ENCODE results near the gene HSPA4L. TPM values are rescaled to one million over a fixed set of nuclear protein-coding genes. Genes with fewer than 3 reads are reported as not detected.
A peak's percentile ranks its signal among the peaks of the same experiment; 100 is the strongest.

The HSPA4L gene
- total RNA-seq, 2 experiments from 2014 or later, result 3.8 to 4.8 TPM

DNA sequence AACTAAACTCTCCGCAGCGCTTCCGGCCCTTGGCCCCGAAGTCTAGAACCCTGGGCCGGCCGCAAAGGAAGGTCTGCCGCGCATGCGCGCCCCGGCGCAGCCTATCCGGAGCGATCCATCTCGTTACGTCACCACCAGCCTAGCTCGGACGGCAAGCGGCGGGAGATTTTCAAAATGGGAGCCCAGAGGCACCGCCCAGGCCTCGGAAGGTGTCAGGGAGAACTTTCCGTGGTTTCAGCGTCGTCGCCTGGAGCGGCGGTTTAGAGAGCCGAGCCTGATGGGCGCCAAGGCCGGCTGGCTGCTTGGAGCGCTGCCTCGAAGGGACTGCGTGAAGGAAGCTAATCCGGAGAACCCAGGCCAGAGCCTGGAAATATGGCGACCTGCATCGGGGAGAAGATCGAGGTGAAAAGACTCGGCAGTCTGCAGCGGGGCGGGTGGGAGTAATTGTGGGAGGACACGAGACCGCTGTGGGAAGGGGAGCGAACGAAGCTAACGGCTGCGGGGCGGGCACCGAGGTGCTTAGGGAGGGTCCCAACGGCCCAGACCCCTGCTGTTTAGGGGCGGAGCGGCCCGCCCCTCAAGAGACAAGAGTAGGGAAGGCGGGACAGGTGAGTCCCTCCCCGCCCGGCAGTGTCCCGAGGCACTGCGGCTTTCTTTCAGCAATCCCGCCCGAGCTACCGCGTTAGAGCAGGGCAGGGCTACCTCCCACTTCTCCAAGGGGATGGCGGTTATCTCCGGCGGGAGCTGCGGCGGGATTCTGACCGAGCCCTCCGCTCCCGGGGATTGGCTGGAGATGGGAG, 98.8 kb downstream of the HSPA4L start, which contains the start of gene PLK4:
PLK4 (plus strand) TSS at position 131 of the 800 bp plus-strand sequence; CDS start at position 373, 242 bp downstream.
- peak within 1 kb of the TSS; percentile 98 for H3K27ac Mint-ChIP-seq
- H3K36me3 Mint-ChIP-seq, result peaks cover 27% of the 10 kb centered on the region
- peak within 1 kb of the TSS; percentile 89 for H3K4me3 Mint-ChIP-seq
- peak; percentile 96 for DNase-seq
- H3K27me3 Mint-ChIP-seq, result peaks cover 3% of the 10 kb centered on the region
- peaks cover 14% of the 10 kb centered on the region for H3K4me1 Mint-ChIP-seq
- H3K9me3 Mint-ChIP-seq, result no peaks in the 10 kb centered on the region

DNA sequence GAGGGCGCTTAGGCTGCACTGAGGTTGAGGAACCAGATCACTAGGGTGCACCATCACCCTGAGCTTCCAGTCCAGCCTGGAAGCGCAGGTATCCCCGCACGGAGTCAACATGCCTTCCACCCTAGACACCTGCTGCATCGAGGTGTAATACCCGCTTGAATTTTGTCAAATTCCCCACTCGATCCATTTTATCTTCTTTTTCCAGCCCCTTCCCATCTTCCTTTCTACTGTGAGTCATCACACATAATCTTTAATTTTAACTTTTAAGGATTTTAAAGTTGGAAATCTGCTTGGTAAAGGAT, 99.4 kb downstream of the HSPA4L start:
- peak overlapping the region; percentile 89 for H3K4me3 Mint-ChIP-seq
- H3K27ac Mint-ChIP-seq, result peak overlapping the region; percentile 98
- H3K4me1 Mint-ChIP-seq, result peaks cover 14% of the 10 kb centered on the region
- DNase-seq, result no peak
- H3K9me3 Mint-ChIP-seq, result no peaks in the 10 kb centered on the region
- peaks cover 3% of the 10 kb centered on the region for H3K27me3 Mint-ChIP-seq
- peaks cover 30% of the 10 kb centered on the region for H3K36me3 Mint-ChIP-seq

DNA sequence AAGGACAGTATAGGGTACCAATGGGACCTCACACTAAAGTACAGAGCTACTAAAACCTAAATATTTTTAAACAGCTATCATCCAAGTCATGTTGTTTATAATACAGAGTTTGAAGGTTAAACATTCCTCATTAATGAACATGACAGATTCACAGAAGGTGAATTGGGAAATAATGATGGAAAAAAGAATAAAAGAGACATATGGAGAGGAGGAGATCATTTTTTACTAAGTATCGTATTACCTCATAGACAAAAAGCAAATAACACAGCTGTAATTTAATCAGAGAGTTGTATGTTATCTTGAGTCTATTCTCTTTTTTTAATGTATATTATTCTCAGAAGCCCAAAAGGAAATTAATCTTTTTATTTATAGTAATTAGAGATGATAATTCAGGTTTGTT, 106.4 kb downstream of the HSPA4L start:
- Mint-ChIP-seq H3K9me3 (no peaks in the 10 kb centered on the region), H3K4me1 (no peaks in the 10 kb centered on the region), H3K27ac (no peak overlapping the region), H3K4me3 (no peak overlapping the region), H3K36me3 (peaks cover 36% of the 10 kb centered on the region), H3K27me3 (no peaks in the 10 kb centered on the region)
- no peak for DNase-seq

DNA sequence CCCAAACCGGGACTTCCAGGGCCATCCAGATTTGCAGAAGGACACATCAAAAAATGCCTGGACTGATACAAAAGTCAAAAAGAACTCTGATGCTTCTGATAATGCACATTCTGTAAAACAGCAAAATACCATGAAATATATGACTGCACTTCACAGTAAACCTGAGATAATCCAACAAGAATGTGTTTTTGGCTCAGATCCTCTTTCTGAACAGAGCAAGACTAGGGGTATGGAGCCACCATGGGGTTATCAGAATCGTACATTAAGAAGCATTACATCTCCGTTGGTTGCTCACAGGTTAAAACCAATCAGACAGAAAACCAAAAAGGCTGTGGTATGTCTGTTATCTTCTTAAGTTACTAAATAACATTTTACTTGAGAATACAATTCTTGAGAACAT, 107.8 kb downstream of the HSPA4L start:
- H3K4me3 Mint-ChIP-seq, result no peak overlapping the region
- peaks cover 42% of the 10 kb centered on the region for H3K36me3 Mint-ChIP-seq
- H3K27me3 Mint-ChIP-seq, result no peaks in the 10 kb centered on the region
- no peaks in the 10 kb centered on the region for H3K9me3 Mint-ChIP-seq
- H3K27ac Mint-ChIP-seq, result no peak overlapping the region
- no peaks in the 10 kb centered on the region for H3K4me1 Mint-ChIP-seq
- no peak for DNase-seq

Other genes with a start within 250 kb of the HSPA4L start
- gene INTU, start 149.4 kb upstream of the HSPA4L start, total RNA-seq, result under 1 TPM; 0.32 to 0.35 TPM
- gene SLC25A31, start 51.9 kb upstream of the HSPA4L start, total RNA-seq, result not detected
- 10 to 100 TPM; 44.7 to 47.5 TPM for gene PLK4, start 98.6 kb downstream of the HSPA4L start, total RNA-seq
- 10 to 100 TPM; 13.0 to 15.6 TPM for gene MFSD8, start 182.9 kb downstream of the HSPA4L start, total RNA-seq
- 10 to 100 TPM; 18.4 to 18.6 TPM for gene ABHD18, start 183.1 kb downstream of the HSPA4L start, total RNA-seq

Data from activated naive CD8-positive, alpha-beta T cell treated with anti-CD3 and anti-CD28 coated beads for 36 hours (primary cell).